ENCODE data around the gene NDUFAF5.

Gene NDUFAF5

GRCh38 chr20:13825465-13825864, 40.6 kb downstream of the NDUFAF5 start:
- no peak for DNase-seq

- no peak for DNase-seq
These were observed 46.6 kb downstream of the NDUFAF5 start for GRCh38 chr20:13831476-13831875.

GRCh38 chr20:13838664-13839063, 53.8 kb downstream of the NDUFAF5 start:
- no peak for DNase-seq

- DNase-seq = no peak
These were observed 54.7 kb downstream of the NDUFAF5 start for GRCh38 chr20:13839421-13840092.

GRCh38 chr20:13840093-13840465, 55.3 kb downstream of the NDUFAF5 start:
- DNase-seq = no peak

- DNase-seq = no peak
These were observed 56.4 kb downstream of the NDUFAF5 start for GRCh38 chr20:13841206-13841605.

GRCh38 chr20:13844296-13844695, 59.5 kb downstream of the NDUFAF5 start:
- DNase-seq = no peak

GRCh38 chr20:13851279-13851678, 66.5 kb downstream of the NDUFAF5 start:
- no peak for DNase-seq

GRCh38 chr20:13852306-13852705, 67.5 kb downstream of the NDUFAF5 start:
- no peak for DNase-seq

- no peak for DNase-seq
These were observed 70.8 kb downstream of the NDUFAF5 start for GRCh38 chr20:13855613-13856012.

GRCh38 chr20:13856354-13856753, 71.5 kb downstream of the NDUFAF5 start:
- no peak for DNase-seq

- no peak for DNase-seq
These were observed 72.5 kb downstream of the NDUFAF5 start for GRCh38 chr20:13857304-13857703.

GRCh38 chr20:13857961-13858360, 73.1 kb downstream of the NDUFAF5 start:
- no peak for DNase-seq

- DNase-seq = no peak
These were observed 73.6 kb downstream of the NDUFAF5 start for GRCh38 chr20:13858439-13858838.

- no peak for DNase-seq
These were observed 74.0 kb downstream of the NDUFAF5 start for GRCh38 chr20:13858871-13859270.

GRCh38 chr20:13862245-13862644, 77.4 kb downstream of the NDUFAF5 start:
- no peak for DNase-seq

GRCh38 chr20:13863244-13863643, 78.4 kb downstream of the NDUFAF5 start:
- DNase-seq = no peak

GRCh38 chr20:13865156-13865555, 80.3 kb downstream of the NDUFAF5 start:
- no peak for DNase-seq

- no peak for DNase-seq
These were observed 81.0 kb downstream of the NDUFAF5 start for GRCh38 chr20:13865791-13866351.

- DNase-seq = no peak
These were observed 83.5 kb downstream of the NDUFAF5 start for GRCh38 chr20:13868331-13868730.

- DNase-seq = no peak
These were observed 85.4 kb downstream of the NDUFAF5 start for GRCh38 chr20:13870170-13870748.
